ENCODE results near the gene ADISSP. TPM values are rescaled to one million over a fixed set of nuclear protein-coding genes. Genes with fewer than 3 reads are reported as not detected.

ADISSP gene
- total RNA-seq, 4 donors from 2014 or later, result 5.9 to 16.4 (median 9.6) TPM

- intact Hi-C loops (cut with DNase I; ENCODE audit: low total_unique reads), result no loop called here
- Histone ChIP-seq H3K4me3 (no peak overlapping the region), H3K9me3 (no peaks in the 10 kb centered on the region), H3K27ac (no peak overlapping the region), H3K27me3 (peaks cover under 1 to 14% (median 5%) of the 10 kb centered on the region in 3 donors), H3K36me3 (no peaks in the 10 kb centered on the region), H3K4me1 (no peaks in the 10 kb centered on the region)
- in situ Hi-C loops (cut with MboI; ENCODE audit: low sequenced_read_pairs in 4 of 4), result loop anchor here in 1 of 4 donors (25.0 kb wide), 1 partner anchor 332 kb away; no protein-coding TSS in a partner anchor
- TF ChIP-seq CTCF (IDR thresholded peaks at IDR 0.05 in 4 of 5, conservative IDR thresholded peaks at IDR 0.05 in 1 of 5) (no peak), POLR2A (IDR thresholded peaks at IDR 0.05) (no peak)
- no peak for DNase-seq
- no peak for ATAC-seq
These were observed 12.3 kb downstream of the ADISSP start for GRCh38 chr20:3755269-3755668.

- in situ Hi-C loops (cut with MboI; ENCODE audit: low sequenced_read_pairs in 4 of 4), result loop anchor here in 1 of 4 donors (25.0 kb wide), 1 partner anchor 333 kb away; no protein-coding TSS in a partner anchor
- Histone ChIP-seq H3K27ac (no peak overlapping the region), H3K4me1 (no peaks in the 10 kb centered on the region), H3K4me3 (no peak overlapping the region), H3K9me3 (no peaks in the 10 kb centered on the region), H3K27me3 (peaks cover 5 to 20% (median 6%) of the 10 kb centered on the region in 3 donors), H3K36me3 (no peaks in the 10 kb centered on the region)
- TF ChIP-seq CTCF (IDR thresholded peaks at IDR 0.05 in 4 of 5, conservative IDR thresholded peaks at IDR 0.05 in 1 of 5) (no peak), POLR2A (IDR thresholded peaks at IDR 0.05) (no peak)
- ATAC-seq (no peak), DNase-seq (no peak)
- intact Hi-C loops (cut with DNase I; ENCODE audit: low total_unique reads), result no loop called here
These were observed 13.3 kb downstream of the ADISSP start for GRCh38 chr20:3754276-3754630.

GRCh38 chr20:3753501-3754275 lies 13.9 kb downstream of the ADISSP start:
- H3K9me3 ChIP-seq, result no peaks in the 10 kb centered on the region
- intact Hi-C loops (cut with DNase I; ENCODE audit: low total_unique reads), result no loop called here
- ATAC-seq, result no peak
- H3K36me3 ChIP-seq, result no peaks in the 10 kb centered on the region
- peaks cover 6 to 20% (median 8%) of the 10 kb centered on the region in 3 donors for H3K27me3 ChIP-seq
- DNase-seq, result no peak
- in situ Hi-C loops (cut with MboI; ENCODE audit: low sequenced_read_pairs in 4 of 4), result loop anchor here in 1 of 4 donors (25.0 kb wide), 1 partner anchor 334 kb away; no protein-coding TSS in a partner anchor
- TF ChIP-seq POLR2A (IDR thresholded peaks at IDR 0.05) (no peak), CTCF (IDR thresholded peaks at IDR 0.05 in 4 of 5, conservative IDR thresholded peaks at IDR 0.05 in 1 of 5) (no peak)
- no peak overlapping the region for H3K4me3 ChIP-seq
- H3K27ac ChIP-seq, result peak overlapping the region in 2 of 4 donors; percentile 1 to 10
- H3K4me1 ChIP-seq, result no peaks in the 10 kb centered on the region

- no peaks in the 10 kb centered on the region for H3K36me3 ChIP-seq
- in situ Hi-C loops (cut with MboI; ENCODE audit: low sequenced_read_pairs in 4 of 4) (loop anchor here in 1 of 4 donors (25.0 kb wide), 1 partner anchor 334 kb away; no protein-coding TSS in a partner anchor), intact Hi-C loops (cut with DNase I; ENCODE audit: low total_unique reads) (no loop called here)
- H3K4me1 ChIP-seq, result no peaks in the 10 kb centered on the region
- DNase-seq (peak in 1 of 2 donors; percentile 35), ATAC-seq (peak; percentile 72 to 79)
- no peak overlapping the region for H3K4me3 ChIP-seq
- H3K27me3 ChIP-seq, result peaks cover 6 to 20% (median 8%) of the 10 kb centered on the region in 3 donors
- peak overlapping the region in 1 of 4 donors; percentile 10 for H3K27ac ChIP-seq
- H3K9me3 ChIP-seq, result no peaks in the 10 kb centered on the region
- TF ChIP-seq POLR2A (IDR thresholded peaks at IDR 0.05) (no peak), CTCF (IDR thresholded peaks at IDR 0.05 in 4 of 5, conservative IDR thresholded peaks at IDR 0.05 in 1 of 5) (peak; percentile 33 to 75 (median 66))
These were observed 14.5 kb downstream of the ADISSP start for GRCh38 chr20:3753098-3753497.
